Urinary bladder (tissue), 4 donors: ENCODE measurements around the gene LGALS9C. TPM values are rescaled to one million over a fixed set of nuclear protein-coding genes. Genes with fewer than 3 reads are reported as not detected.
"Not testable (repeated sequence)": the region's sequence is repeated elsewhere in the genome, so short reads cannot be mapped to it uniquely, and the experiment has no call there.

ENCODE experiments used
- DNase-seq: peaks from one replicate; pipeline ENCODE4 v3.0.0-alpha.2; 2015; ENCODE audit errors: extremely low spot score
- H3K27ac ChIP-seq: one replicate; pipeline ENCODE4 v1.5.1; 2013; ENCODE audit warnings: low read depth, mild to moderate bottlenecking, moderate library complexity
- H3K36me3 ChIP-seq: one replicate; pipeline ENCODE4 v1.6.1; 2013; ENCODE audit warnings: mild to moderate bottlenecking, moderate library complexity; ENCODE audit not compliant: insufficient read depth
- H3K4me1 ChIP-seq: one replicate; pipeline ENCODE4 v1.6.1; 2013; ENCODE audit warnings: mild to moderate bottlenecking, moderate library complexity; ENCODE audit not compliant: insufficient read depth
- H3K4me3 ChIP-seq: one replicate; pipeline ENCODE4 v1.5.1; 2013; ENCODE audit warnings: low read depth, low read length
- WGBS: extraction: QIAGEN DNeasy Blood & Tissue Kit; methylation state at CpG from one replicate; pipeline ENCODE4 v1.1.7; 2013; 5-methylcytosine and 5-hydroxymethylcytosine counted together
- polyA plus RNA-seq: library from polyadenylated mRNA; stranded (reverse); fragments of 200-250 nt; gene quantifications from one replicate; pipeline ENCODE4 v1.2.3, GENCODE V29; 2013
- small RNA-seq: library from RNA; depleted of rRNA; stranded (forward); fragments of <200 nt; gene quantifications from one replicate; pipeline ENCODE3, GENCODE V24; 2014
- total RNA-seq: library from RNA; depleted of rRNA; stranded (reverse); fragments of >200 nt; gene quantifications from one replicate; pipeline ENCODE4 v1.2.3, GENCODE V29; 2014
- donor health status: healthy with polysubstance abuse.
- donor health status: healthy.

LGALS9C gene
- total and polyA plus RNA-seq, 2 donors, result 0.03 TPM; not detected in 1

- H3K36me3 ChIP-seq, H3K4me3 ChIP-seq, H3K27ac ChIP-seq, H3K4me1 ChIP-seq, DNase-seq: not testable (repeated sequence)
- 68% methylated on average over 2 of the region's 6 CpGs for WGBS
Observed at GRCh38 chr17:18528435-18528834, 51.8 kb downstream of the LGALS9C start.

DNA sequence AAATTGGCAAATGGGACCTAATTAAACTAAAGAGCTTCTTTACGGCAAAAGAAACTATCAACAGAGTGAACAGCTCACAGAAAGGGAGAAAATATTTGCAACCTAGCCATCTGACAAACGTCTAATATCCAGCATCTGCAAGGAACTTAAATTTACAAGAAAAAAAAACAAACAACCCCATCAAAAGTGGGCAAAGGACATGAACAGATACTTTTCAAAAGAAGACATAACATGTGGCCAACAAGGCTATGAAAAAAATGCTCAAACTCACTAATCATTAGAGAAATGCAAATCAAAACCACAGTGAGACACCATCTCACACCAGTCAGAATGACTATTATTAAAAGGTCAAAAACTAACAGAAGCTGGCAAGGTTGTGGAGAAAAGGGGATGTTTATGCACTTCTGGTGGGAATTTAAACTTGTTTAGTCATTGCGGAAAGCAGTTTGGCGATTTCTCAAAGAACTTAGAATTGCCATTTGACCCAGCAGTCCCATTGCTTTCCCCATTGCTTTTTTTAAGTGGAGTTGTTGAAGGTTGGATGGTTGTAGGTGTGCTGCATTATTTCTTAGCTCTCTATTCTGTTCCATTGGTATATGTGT lies 52.4 kb downstream of the LGALS9C start:
- H3K4me3 ChIP-seq, H3K36me3 ChIP-seq, H3K27ac ChIP-seq, DNase-seq, H3K4me1 ChIP-seq: not testable (repeated sequence)
- WGBS, result 77% methylated on average over 4 of the region's 4 CpGs

- H3K36me3 ChIP-seq, H3K4me3 ChIP-seq, DNase-seq, H3K4me1 ChIP-seq, H3K27ac ChIP-seq: not testable (repeated sequence)
Observed at GRCh38 chr17:18530405-18530804, 53.8 kb downstream of the LGALS9C start.

DNA sequence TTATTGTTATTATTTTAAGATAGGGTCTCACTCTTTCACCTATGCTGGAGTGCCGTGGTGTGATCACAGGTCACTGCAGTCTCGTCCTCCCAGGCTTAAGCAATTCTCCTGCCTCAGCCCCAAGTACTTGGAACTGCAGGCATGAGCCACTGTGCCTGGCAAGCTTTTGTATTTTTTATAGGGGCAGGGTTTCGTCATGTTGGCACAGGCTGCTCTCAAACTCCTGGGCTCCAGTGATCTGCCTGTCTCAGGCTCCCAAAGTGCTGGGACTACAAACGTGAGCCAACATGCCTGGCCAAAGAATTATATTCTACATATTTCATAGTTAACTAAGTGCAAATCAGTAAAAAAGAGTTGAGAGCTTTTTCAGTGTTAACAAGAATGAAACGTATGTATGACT lies 65.6 kb downstream of the LGALS9C start:
- not testable (repeated sequence) for DNase-seq, H3K4me3 ChIP-seq, H3K36me3 ChIP-seq, H3K27ac ChIP-seq, H3K4me1 ChIP-seq
- WGBS, result 29% methylated on average over 4 of the region's 5 CpGs

DNA sequence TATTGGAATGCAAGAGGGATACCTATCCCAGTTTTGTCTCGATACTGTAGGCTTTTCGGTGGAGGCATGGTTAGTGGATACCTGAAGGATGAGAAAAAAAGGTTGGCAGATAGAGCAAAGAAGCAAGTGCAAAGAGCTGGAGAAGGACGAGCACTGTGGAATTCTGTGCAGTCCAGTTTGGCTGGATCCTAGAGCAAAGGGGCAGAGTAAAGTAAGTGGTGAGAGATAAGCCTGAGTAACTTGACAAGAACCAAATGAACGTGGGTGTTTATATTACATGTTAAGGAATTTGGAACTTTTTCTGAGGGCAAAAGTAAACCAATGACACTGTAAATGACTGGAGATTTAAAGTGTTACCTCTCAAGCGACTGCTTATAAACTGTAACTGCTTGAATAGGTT lies 66.3 kb downstream of the LGALS9C start:
- 35% methylated on average over 4 of the region's 5 CpGs for WGBS
- H3K27ac ChIP-seq, H3K4me1 ChIP-seq, DNase-seq, H3K4me3 ChIP-seq, H3K36me3 ChIP-seq: not testable (repeated sequence)

Small RNA genes lying within 50 kb of the gene (small RNA-seq; reads per million reads assigned to genes)
- gene AL353997.1 (not detected), gene AL353997.4 (not detected)

Other genes starting within 250 kb of the LGALS9C start
- gene FLII, start 218.1 kb upstream of the LGALS9C start, total RNA-seq, result 87.2 TPM
- 249 TPM for gene FLII, start 218.1 kb upstream of the LGALS9C start, polyA plus RNA-seq
- 11.7 TPM for gene MIEF2, start 216.1 kb upstream of the LGALS9C start, total RNA-seq
- 13.7 TPM for gene MIEF2, start 216.1 kb upstream of the LGALS9C start, polyA plus RNA-seq
- gene TOP3A, start 161.8 kb upstream of the LGALS9C start, total RNA-seq, result 27.4 TPM
- gene TOP3A, start 161.8 kb upstream of the LGALS9C start, polyA plus RNA-seq, result 15.8 TPM
- 10.0 TPM for gene SMCR8, start 161.5 kb upstream of the LGALS9C start, total RNA-seq
- gene SMCR8, start 161.5 kb upstream of the LGALS9C start, polyA plus RNA-seq, result 10.0 TPM
- 11.5 TPM for gene SHMT1, start 113.2 kb upstream of the LGALS9C start, total RNA-seq
- 22.6 TPM for gene SHMT1, start 113.2 kb upstream of the LGALS9C start, polyA plus RNA-seq
- 0.90 TPM for gene EVPLL, start 99.0 kb upstream of the LGALS9C start, total RNA-seq
- gene EVPLL, start 99.0 kb upstream of the LGALS9C start, polyA plus RNA-seq, result 0.84 TPM
- gene TBC1D28, start 167.6 kb downstream of the LGALS9C start, total RNA-seq, result not detected
- not detected for gene TBC1D28, start 167.6 kb downstream of the LGALS9C start, polyA plus RNA-seq
- gene FOXO3B, start 205.5 kb downstream of the LGALS9C start, total RNA-seq, result 6.1 TPM
- gene FOXO3B, start 205.5 kb downstream of the LGALS9C start, polyA plus RNA-seq, result 3.0 TPM